Gastroesophageal sphincter (tissue), 4 donors: ENCODE measurements around the gene KLC3. TPM values are rescaled to one million over a fixed set of nuclear protein-coding genes. Genes with fewer than 3 reads are reported as not detected.

Experiments
- ATAC-seq: fragments of 150-250 bp; one replicate; pipeline ENCODE4 v1.9.1; 2016; ENCODE audit warnings: mild to moderate bottlenecking, moderate library complexity
- H3K27ac ChIP-seq, 4 donors: fragments of 200-600 bp; sonication (generic) in 3 of 4; 1 replicate in 3 of 4; 2 replicates in 1 of 4; pipeline ENCODE4 v1.5.1; 2016 to 2019
- H3K27me3 ChIP-seq: fragments of 200-600 bp; sonication (generic); one replicate; pipeline ENCODE4 v1.5.1; 2019
- H3K36me3 ChIP-seq, 2 donors: fragments of 200-600 bp; sonication (generic); one replicate each; pipeline ENCODE4 v1.5.1; 2019; ENCODE audit warnings: control low read depth in 1 of 2
- H3K4me1 ChIP-seq, 3 donors: fragments of 200-600 bp; sonication (generic); 1 replicate in 2 of 3; 2 replicates in 1 of 3; pipeline ENCODE4 v1.5.1; 2016 to 2019; ENCODE audit warnings: control low read depth in 2 of 3
- H3K4me3 ChIP-seq, 2 donors: fragments of 200-600 bp; sonication (generic); one replicate each; pipeline ENCODE4 v1.5.1; 2019; ENCODE audit warnings: mild to moderate bottlenecking in 1 of 2, moderate library complexity in 1 of 2
- H3K9me3 ChIP-seq, 3 donors: fragments of 200-600 bp; sonication (generic); one replicate each; pipeline ENCODE4 v1.5.1; 2017 to 2019; ENCODE audit warnings: control low read depth in 2 of 3
- EP300 ChIP-seq: sonication (generic); formaldehyde crosslinking; IDR thresholded peaks from one replicate; pipeline ENCODE4 v1.6.1; 2017; ENCODE audit warnings: antibody characterized with exemption, mild to moderate bottlenecking
- POLR2A ChIP-seq, 2 donors: fragments of 450-650 bp; IDR thresholded peaks; one replicate each; pipeline ENCODE4 v1.6.1; 2017; ENCODE audit warnings: antibody characterized with exemption in 2 of 2, mild to moderate bottlenecking in 2 of 2, moderate library complexity in 1 of 2
- POLR2AphosphoS5 ChIP-seq: sonication (generic); formaldehyde crosslinking; IDR thresholded peaks from one replicate; pipeline ENCODE4 v1.6.1; 2017; ENCODE audit warnings: antibody characterized with exemption
- WGBS, 2 donors: methylation state at CpG; one replicate each; pipeline ENCODE4 v1.1.5; 2018; ENCODE audit warnings: low coverage in 1 of 2; 5-methylcytosine and 5-hydroxymethylcytosine counted together
- total RNA-seq, 4 donors: library from RNA; depleted of rRNA; stranded (reverse); fragments of >200 nt; gene quantifications; one replicate each; pipeline ENCODE4 v1.1.0, GENCODE V29; 2016
- TF ChIP-seq, protein P1 (sequence below), 4 experiments: fragments of 200-600 bp in 2 of 4; fragments of 450-650 bp in 2 of 4; sonication (generic) in 1 of 4; IDR thresholded peaks; one replicate each; pipeline ENCODE4 v1.5.1; 2017 to 2019; ENCODE audit warnings: antibody characterized with exemption in 4 of 4, mild to moderate bottlenecking in 2 of 4, moderate library complexity in 2 of 4

KLC3 gene
- total RNA-seq, 4 donors from 2014 or later, result 1.3 TPM; not detected in 3

DNA sequence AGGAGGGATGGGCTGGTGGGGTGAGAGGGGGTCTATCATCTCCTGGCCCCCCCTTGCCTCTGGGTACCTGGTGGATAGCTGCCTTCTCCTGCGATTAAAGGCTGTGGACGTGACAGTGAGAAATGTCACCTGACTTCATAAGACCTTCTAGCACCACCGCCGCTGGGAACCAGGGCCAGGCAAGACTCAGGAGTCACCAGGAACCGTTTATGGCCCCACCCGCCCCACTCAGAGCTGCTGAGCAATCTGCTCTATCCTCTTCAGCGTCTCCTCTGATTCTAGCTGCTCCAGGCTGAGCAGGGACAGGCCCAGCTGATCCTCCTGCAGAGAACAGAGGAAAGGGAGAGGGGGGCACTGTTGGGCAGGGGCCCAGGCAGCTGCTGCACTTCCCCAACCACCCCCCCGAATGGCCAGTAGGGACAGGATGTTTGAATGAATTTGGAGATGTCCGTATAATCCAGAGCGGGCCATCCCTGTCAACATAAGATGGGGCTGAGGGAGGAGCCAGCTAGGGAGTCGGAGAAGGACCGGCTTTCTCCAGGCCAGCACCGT lies 10.9 kb downstream of the KLC3 start:
- WGBS, 2 donors, result 80 to 94% methylated on average over 2 to 3 of the region's 13 CpGs

DNA sequence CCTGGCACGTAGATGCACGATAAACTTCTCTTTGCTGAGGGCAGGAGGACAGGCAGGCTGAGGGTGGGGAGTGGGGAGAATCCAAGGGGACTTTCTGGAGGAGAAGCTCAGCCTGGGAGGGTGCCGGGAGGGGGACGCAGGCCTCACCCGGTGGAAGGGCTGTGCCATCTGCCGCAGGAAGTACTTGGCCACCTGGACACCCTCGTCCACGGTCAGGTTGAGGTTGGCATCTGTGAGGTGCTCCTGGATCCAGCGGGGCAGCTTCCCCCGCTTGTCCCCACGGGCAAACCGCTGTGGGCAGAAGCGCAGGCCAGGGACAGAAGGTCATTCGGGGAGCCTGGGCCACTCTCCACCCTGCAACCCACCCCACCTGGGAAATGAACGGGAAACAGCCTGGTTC lies 11.5 kb downstream of the KLC3 start:
- H3K4me3 ChIP-seq, result no peak overlapping the region
- H3K9me3 ChIP-seq, result no peaks in the 10 kb centered on the region
- TF ChIP-seq POLR2A (IDR thresholded peaks at IDR 0.05) (no peak), POLR2AphosphoS5 (no peak), EP300 (no peak)
- TF ChIP-seq, protein P1, sequence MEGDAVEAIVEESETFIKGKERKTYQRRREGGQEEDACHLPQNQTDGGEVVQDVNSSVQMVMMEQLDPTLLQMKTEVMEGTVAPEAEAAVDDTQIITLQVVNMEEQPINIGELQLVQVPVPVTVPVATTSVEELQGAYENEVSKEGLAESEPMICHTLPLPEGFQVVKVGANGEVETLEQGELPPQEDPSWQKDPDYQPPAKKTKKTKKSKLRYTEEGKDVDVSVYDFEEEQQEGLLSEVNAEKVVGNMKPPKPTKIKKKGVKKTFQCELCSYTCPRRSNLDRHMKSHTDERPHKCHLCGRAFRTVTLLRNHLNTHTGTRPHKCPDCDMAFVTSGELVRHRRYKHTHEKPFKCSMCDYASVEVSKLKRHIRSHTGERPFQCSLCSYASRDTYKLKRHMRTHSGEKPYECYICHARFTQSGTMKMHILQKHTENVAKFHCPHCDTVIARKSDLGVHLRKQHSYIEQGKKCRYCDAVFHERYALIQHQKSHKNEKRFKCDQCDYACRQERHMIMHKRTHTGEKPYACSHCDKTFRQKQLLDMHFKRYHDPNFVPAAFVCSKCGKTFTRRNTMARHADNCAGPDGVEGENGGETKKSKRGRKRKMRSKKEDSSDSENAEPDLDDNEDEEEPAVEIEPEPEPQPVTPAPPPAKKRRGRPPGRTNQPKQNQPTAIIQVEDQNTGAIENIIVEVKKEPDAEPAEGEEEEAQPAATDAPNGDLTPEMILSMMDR (IDR thresholded peaks at IDR 0.05), result no peak
- peaks cover 0 to 69% of the 10 kb centered on the region in 2 donors for H3K36me3 ChIP-seq
- ATAC-seq, result no peak
- no peak overlapping the region for H3K27ac ChIP-seq
- no peaks in the 10 kb centered on the region for H3K4me1 ChIP-seq
- WGBS, 2 donors, result no CpG with 5 or more reads among the region's 15 CpGs
- peaks cover 15% of the 10 kb centered on the region for H3K27me3 ChIP-seq

More for the DNA sequence above, 10.9 kb downstream of the KLC3 start:
- TF ChIP-seq EP300 (no peak), POLR2AphosphoS5 (no peak), POLR2A (IDR thresholded peaks at IDR 0.05) (no peak)
- TF ChIP-seq, protein P1 (IDR thresholded peaks at IDR 0.05), result no peak
- ATAC-seq, result no peak
- Histone ChIP-seq H3K9me3 (no peaks in the 10 kb centered on the region), H3K27ac (no peak overlapping the region), H3K36me3 (peaks cover 0 to 63% of the 10 kb centered on the region in 2 donors), H3K4me3 (no peak overlapping the region), H3K4me1 (no peaks in the 10 kb centered on the region), H3K27me3 (peaks cover 21% of the 10 kb centered on the region)

DNA sequence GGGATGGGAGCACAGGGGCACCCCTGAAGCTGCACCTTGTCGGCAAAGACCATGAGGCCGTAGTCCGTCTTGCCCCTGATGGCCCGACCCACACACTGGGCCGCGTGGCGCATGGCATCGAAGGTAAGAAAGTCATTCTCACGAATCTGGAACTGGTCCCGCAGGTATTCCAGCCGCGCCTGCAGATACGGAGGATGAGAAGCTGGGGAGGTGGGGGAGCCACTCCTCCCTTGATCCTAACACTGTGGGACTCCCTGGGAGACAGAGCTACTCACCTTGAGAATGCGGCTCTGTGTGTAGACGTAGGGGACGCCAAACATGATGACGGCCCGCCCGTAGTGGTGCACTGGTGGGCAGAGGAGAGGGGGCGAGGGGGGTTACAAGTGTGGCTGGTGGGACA lies 11.9 kb downstream of the KLC3 start:
- ATAC-seq, result no peak
- peaks cover 11% of the 10 kb centered on the region for H3K27me3 ChIP-seq
- H3K36me3 ChIP-seq, result peaks cover 0 to 73% of the 10 kb centered on the region in 2 donors
- H3K9me3 ChIP-seq, result no peaks in the 10 kb centered on the region
- TF ChIP-seq POLR2A (IDR thresholded peaks at IDR 0.05) (no peak), EP300 (no peak), POLR2AphosphoS5 (no peak)
- TF ChIP-seq, protein P1 (IDR thresholded peaks at IDR 0.05), result no peak
- H3K4me3 ChIP-seq, result no peak overlapping the region
- 80 to 100% methylated on average over 1 of the region's 20 CpGs for WGBS, 2 donors
- no peaks in the 10 kb centered on the region for H3K4me1 ChIP-seq
- no peak overlapping the region for H3K27ac ChIP-seq

DNA sequence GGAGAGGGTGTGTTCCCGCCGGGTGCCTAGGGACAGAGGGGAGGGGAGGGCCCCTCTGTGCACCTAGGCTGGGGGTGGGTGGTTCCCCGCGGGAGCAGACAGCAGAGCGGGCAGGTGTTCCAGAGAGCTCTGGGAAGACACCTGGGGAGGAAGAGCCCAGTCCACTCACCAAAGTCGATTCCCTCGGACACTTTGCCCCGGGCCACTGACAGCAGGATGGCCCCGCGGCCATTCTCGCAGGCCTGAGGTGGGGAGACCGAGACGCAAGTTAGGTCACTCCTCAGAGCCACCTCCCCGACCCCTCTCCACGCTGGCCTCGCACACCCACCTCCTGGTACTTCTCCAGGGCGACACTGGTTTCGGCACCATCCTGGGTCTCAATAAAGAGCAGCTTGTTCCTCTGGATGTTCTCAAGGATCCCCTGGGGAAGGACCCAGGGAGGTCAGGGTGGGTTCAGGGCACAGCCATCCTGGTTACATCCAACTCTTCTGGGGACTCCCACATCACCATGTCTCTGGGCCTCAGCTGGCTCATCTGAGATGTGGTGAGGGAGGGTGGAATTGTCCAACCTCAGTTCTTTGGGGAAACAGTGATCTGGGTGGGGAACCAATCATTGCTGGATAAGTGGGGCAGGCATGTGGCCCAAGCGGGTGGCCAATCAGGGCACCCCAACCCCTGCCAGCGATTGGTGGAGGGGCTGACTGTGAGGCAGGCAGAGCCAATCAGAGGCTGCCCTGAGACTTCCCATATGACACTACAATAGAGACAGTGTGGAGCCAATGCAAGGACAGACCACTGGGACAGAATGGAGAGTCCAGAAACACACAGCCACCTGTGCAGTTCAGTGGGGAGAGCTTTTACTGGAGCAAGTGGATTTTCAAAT lies 12.6 kb downstream of the KLC3 start:
- H3K9me3 ChIP-seq, result no peaks in the 10 kb centered on the region
- H3K4me1 ChIP-seq, result no peaks in the 10 kb centered on the region
- ATAC-seq, result no peak
- peaks cover 4% of the 10 kb centered on the region for H3K27me3 ChIP-seq
- H3K27ac ChIP-seq, result no peak overlapping the region
- H3K36me3 ChIP-seq, result peaks cover 0 to 75% of the 10 kb centered on the region in 2 donors
- WGBS, 2 donors, result 76% methylated on average over 4 of the region's 20 CpGs; no CpG with 5 or more reads in 1 of the 2 donors
- no peak overlapping the region for H3K4me3 ChIP-seq
- TF ChIP-seq EP300 (no peak), POLR2AphosphoS5 (no peak), POLR2A (IDR thresholded peaks at IDR 0.05) (no peak)
- TF ChIP-seq, protein P1 (IDR thresholded peaks at IDR 0.05), result no peak
